ENCODE measurements around the gene PPP1R11. TPM values are rescaled to one million over a fixed set of nuclear protein-coding genes. Genes with fewer than 3 reads are reported as not detected.

PPP1R11 gene
- total RNA-seq, 2 donors from 2014 or later = 32.4 to 35.2 TPM

GRCh38 chr6:30104661-30105060 is 37.7 kb downstream of the PPP1R11 start:
- peaks cover 25% of the 10 kb centered on the region for H3K4me1 Mint-ChIP-seq
- Histone ChIP-seq H3K9me3 (ENCODE audit: control insufficient read depth, low read length) (no peaks in the 10 kb centered on the region), H3K27me3 (ENCODE audit: control insufficient read depth, insufficient read depth, low read length, poor library complexity, severe bottlenecking) (peaks cover 82% of the 10 kb centered on the region), H3K36me3 (ENCODE audit: control insufficient read depth, insufficient read depth, low read length) (no peaks in the 10 kb centered on the region), H3K9ac (ENCODE audit: extremely low read depth, low read length, poor library complexity, severe bottlenecking) (no peak overlapping the region), H3K4me1 (ENCODE audit: control insufficient read depth, insufficient read depth, low read length) (no peaks in the 10 kb centered on the region), H3K4me3 (ENCODE audit: low read length) (no peak overlapping the region), H3K27ac (ENCODE audit: low read depth, low read length) (no peak overlapping the region)
- H3K4me3 Mint-ChIP-seq = no peak overlapping the region
- H3K27ac Mint-ChIP-seq = no peak overlapping the region
- WGBS, 2 experiments (ENCODE audit: insufficient coverage in 1 of 2, insufficient read length in 1 of 2) = 73% methylated on average over 2 of the region's 2 CpGs; no CpG with 5 or more reads in 1 of the 2 experiments
- no peak for DNase-seq
- TF ChIP-seq CTCF (conservative IDR thresholded peaks at IDR 0.05) = peak; percentile 54
- peaks cover 87% of the 10 kb centered on the region for H3K27me3 Mint-ChIP-seq (ENCODE audit: insufficient read depth)
- no peaks in the 10 kb centered on the region for H3K36me3 Mint-ChIP-seq (ENCODE audit: low read depth)
- no peaks in the 10 kb centered on the region for H3K9me3 Mint-ChIP-seq

DNA sequence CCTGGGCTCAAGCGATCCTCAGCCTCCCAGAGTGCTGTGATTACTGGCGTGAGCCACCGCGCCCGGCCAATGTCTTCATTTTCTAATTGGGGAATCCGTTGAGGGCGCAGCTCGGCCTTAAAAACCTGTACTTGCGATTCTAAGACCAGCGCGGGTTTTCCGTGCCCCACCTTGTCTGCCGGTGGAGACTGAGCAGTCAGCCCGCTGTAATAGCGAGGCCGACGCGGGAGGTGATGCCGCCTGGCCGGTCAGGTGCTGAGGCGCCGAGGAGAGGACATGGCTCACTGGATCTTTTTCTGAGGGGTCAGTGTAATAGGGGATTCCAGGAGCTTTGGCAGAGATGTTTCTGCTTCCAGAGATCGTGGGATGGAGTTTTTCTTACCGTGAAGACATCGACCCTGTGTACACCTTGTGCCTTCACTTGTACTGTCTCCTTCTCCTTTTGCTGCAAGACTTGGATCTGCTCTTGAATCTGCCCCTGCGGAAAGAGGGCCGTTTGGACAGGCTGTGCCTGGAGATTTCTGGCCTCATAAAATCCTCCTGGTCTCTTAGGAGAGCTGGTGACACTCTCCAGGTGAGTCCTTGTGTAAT is 44.4 kb downstream of the PPP1R11 start:
- no peak for TF ChIP-seq CTCF (conservative IDR thresholded peaks at IDR 0.05)
- Mint-ChIP-seq H3K27ac (no peak overlapping the region), H3K4me3 (no peak overlapping the region), H3K4me1 (no peaks in the 10 kb centered on the region), H3K36me3 (ENCODE audit: low read depth) (no peaks in the 10 kb centered on the region), H3K27me3 (ENCODE audit: insufficient read depth) (peaks cover 75% of the 10 kb centered on the region), H3K9me3 (no peaks in the 10 kb centered on the region)
- Histone ChIP-seq H3K9me3 (ENCODE audit: control insufficient read depth, low read length) (no peaks in the 10 kb centered on the region), H3K9ac (ENCODE audit: extremely low read depth, low read length, poor library complexity, severe bottlenecking) (no peak overlapping the region), H3K27ac (ENCODE audit: low read depth, low read length) (no peak overlapping the region), H3K36me3 (ENCODE audit: control insufficient read depth, insufficient read depth, low read length) (no peaks in the 10 kb centered on the region), H3K4me1 (ENCODE audit: control insufficient read depth, insufficient read depth, low read length) (no peaks in the 10 kb centered on the region), H3K4me3 (ENCODE audit: low read length) (no peak overlapping the region), H3K27me3 (ENCODE audit: control insufficient read depth, insufficient read depth, low read length, poor library complexity, severe bottlenecking) (peaks cover 66% of the 10 kb centered on the region)
- 90 to 91% methylated on average over 22 to 27 of the region's 27 CpGs for WGBS, 2 experiments (ENCODE audit: insufficient coverage in 1 of 2, insufficient read length in 1 of 2)
- no peak for DNase-seq

DNA sequence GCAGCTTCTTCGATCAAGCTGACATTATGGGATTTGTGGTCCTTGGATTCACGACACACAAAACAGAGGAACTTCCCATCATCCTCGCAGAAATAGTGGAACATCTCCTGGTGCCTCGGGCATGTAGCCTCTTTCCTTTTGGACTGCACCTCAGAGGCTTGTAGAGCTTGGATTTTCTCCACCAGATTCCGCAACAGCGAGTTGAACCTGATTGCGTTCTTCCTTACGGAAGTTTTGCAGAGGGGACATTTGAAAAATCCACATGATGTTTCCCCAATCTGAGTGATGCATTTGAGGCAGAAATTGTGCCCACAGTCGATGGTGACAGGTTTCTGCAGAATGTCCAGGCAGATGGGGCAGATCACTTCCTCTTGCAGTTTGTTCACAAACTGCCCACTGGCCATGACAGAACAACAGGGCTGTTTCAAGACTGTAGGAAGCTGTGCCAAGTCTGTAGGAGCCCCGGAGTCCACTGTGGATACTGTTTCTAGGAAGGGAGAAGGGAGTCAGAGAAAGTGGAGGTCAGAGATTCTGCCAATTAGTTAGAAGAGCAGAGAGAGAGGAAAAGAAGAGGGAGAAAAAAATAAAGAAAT is 45.5 kb downstream of the PPP1R11 start:
- no peaks in the 10 kb centered on the region for H3K4me1 Mint-ChIP-seq
- WGBS, 2 experiments (ENCODE audit: insufficient coverage in 1 of 2, insufficient read length in 1 of 2) = 79 to 81% methylated on average over 9 to 10 of the region's 10 CpGs

More for the DNA sequence above, 45.5 kb downstream of the PPP1R11 start:
- no peak for DNase-seq
- Mint-ChIP-seq H3K27ac (no peak overlapping the region), H3K4me3 (no peak overlapping the region), H3K27me3 (ENCODE audit: insufficient read depth) (peaks cover 65% of the 10 kb centered on the region), H3K9me3 (no peaks in the 10 kb centered on the region), H3K36me3 (ENCODE audit: low read depth) (no peaks in the 10 kb centered on the region)
- no peaks in the 10 kb centered on the region for H3K36me3 ChIP-seq (ENCODE audit: control insufficient read depth, insufficient read depth, low read length)
- H3K27ac ChIP-seq (ENCODE audit: low read depth, low read length) = no peak overlapping the region
- H3K9ac ChIP-seq (ENCODE audit: extremely low read depth, low read length, poor library complexity, severe bottlenecking) = no peak overlapping the region
- no peak for TF ChIP-seq CTCF (conservative IDR thresholded peaks at IDR 0.05)
- H3K9me3 ChIP-seq (ENCODE audit: control insufficient read depth, low read length) = no peaks in the 10 kb centered on the region
- H3K4me3 ChIP-seq (ENCODE audit: low read length) = no peak overlapping the region
- no peaks in the 10 kb centered on the region for H3K4me1 ChIP-seq (ENCODE audit: control insufficient read depth, insufficient read depth, low read length)
- peaks cover 62% of the 10 kb centered on the region for H3K27me3 ChIP-seq (ENCODE audit: control insufficient read depth, insufficient read depth, low read length, poor library complexity, severe bottlenecking)

Measured in endodermal cell (in vitro differentiated cells).